M059J (cell line): ENCODE measurements around the gene TMEM255B. TPM values are rescaled to one million over a fixed set of nuclear protein-coding genes. Genes with fewer than 3 reads are reported as not detected.
A peak's percentile ranks its signal among the peaks of the same experiment; 100 is the strongest.
"Not testable (repeated sequence)": the region's sequence is repeated elsewhere in the genome, so short reads cannot be mapped to it uniquely, and the experiment has no call there.

ENCODE experiments used
- DNase-seq: peaks from one replicate; pipeline ENCODE4 v3.0.0-alpha.2; 2012; ENCODE audit warnings: low read depth
- total RNA-seq: library from RNA; depleted of rRNA; stranded (reverse); fragments of >200 nt; shearing (Covaris generic); gene quantifications from 2 replicates; pipeline ENCODE4 v1.2.3, GENCODE V29; 2014

The TMEM255B gene
- total RNA-seq, 1 experiment from 2014 or later, result 3.5 TPM

DNA sequence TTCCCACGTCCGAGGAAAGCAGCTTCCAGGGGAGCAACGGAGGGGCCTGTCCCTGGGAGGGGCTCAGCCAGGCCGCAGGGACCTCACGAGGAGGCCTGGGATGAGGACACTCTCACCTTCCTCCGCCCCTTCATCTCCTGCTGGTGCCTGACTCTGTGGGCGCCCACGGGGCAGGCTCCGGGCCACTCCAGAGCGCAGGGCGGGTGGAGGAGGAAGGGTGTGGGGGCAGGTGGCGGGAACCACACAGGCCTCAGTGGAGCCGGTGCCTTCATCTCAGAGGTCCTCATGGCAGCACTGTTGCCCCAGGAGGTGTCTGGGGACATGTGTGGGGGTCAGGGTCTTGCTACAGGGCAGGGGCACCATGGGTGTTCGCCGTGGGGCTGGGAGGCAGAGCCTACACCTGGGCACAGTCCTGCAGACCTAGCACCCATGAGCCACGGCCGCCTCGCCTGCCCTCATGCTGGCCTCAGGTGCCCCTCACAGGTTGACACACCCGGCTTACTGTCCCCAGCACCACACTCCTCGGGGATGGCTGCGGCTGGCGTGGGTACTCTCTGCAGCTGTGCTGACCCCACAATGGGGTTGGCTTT is 10.1 kb upstream of the TMEM255B start:
- no peak for DNase-seq

DNA sequence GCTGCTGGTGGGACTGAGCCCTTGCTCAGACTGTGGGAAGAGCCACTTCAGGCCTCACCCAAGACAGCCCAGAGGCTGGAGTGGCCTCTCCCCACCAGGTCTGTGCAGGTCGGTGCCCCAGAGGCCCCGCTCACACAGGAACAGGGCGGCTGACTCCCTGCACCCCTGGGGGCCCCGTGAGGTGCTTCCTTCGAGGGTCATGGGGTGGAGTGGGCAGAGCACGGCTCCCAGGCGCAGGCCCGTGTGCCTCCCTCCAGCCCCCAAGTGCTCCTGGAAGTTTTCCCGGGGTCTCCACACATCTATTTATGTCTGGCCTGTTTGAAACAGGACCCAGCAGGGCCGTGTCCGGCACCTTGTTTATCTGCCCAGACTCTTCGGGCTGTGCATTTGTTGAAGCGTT is 9.5 kb upstream of the TMEM255B start:
- no peak for DNase-seq

DNA sequence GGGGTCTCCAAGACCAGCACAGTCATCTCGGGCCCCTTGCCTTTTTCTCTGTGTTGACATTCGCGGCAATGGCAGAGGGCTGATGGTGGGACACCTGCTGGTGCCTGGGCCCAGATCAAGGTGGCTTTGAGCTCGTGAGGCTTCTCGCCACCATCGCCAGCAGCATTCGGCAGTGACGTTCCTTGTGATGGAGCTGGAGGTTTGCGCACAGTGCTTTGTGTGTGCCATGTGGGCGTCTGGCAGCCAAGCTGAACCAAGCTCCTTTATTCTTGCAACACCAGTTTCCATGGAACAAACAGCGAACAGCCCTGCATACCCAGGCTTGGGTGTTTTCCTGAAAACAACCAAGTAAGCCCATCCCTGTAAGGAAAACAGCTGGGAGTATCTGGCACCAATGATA is 9.1 kb upstream of the TMEM255B start:
- no peak for DNase-seq

DNA sequence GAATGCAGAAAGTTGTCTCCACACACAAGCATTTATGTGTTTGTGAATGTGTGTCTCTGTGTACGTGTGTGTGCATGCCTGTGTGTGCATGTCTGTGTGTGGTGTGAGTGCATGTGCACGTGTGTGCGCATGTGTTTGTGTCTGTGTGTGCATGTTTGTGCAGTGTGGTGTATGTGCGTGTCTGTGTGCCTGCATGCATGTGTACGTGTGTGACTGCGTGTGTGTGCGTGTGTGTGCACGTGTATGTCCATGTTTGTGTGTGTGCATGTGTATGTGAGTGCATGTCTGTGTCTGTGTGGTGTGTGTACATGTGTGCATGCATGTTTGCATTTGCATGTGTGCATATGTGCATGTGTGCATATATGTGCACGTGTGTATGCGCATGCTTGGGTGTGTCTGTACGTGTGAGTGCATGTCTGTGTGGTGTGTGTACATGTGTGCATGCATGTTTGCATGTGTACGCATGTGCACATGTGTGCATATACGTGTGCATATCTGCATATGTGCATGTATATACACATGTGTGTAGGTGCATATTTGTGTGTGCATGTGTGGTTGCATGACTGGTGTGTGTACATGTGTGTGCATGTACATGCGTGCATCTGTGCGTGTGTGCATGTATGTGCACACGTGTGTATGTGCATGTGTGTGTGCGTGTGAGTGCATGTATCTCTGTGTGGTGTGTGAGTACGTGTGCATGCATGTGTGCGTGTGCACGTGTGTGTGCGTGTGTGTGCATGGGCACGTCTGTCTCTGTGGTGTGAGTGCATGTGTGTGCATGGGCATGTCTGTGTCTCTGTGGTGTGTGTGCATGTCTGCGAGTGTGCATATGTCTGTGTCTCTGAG is 8.2 kb upstream of the TMEM255B start:
- no peak for DNase-seq

DNA sequence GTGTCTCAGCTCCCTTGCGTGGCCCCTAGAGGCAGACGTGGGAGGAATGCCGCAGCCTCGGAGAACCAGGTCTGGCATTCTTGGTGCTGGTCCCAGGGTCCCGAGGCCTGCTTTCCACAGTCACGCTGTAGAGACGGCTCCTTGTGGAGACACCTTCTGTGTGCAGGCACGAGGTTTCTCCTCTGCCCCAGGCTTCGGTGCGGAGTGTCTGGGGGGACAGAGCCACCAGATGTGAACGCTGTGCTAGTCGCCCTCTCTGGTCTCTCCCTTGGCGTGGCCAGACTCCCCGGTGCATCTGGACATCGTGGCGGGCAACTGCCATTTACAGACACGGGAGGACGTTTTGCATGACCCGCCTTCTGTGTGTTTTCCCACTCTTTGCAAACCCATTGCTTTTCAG is 7.5 kb upstream of the TMEM255B start:
- no peak for DNase-seq

DNA sequence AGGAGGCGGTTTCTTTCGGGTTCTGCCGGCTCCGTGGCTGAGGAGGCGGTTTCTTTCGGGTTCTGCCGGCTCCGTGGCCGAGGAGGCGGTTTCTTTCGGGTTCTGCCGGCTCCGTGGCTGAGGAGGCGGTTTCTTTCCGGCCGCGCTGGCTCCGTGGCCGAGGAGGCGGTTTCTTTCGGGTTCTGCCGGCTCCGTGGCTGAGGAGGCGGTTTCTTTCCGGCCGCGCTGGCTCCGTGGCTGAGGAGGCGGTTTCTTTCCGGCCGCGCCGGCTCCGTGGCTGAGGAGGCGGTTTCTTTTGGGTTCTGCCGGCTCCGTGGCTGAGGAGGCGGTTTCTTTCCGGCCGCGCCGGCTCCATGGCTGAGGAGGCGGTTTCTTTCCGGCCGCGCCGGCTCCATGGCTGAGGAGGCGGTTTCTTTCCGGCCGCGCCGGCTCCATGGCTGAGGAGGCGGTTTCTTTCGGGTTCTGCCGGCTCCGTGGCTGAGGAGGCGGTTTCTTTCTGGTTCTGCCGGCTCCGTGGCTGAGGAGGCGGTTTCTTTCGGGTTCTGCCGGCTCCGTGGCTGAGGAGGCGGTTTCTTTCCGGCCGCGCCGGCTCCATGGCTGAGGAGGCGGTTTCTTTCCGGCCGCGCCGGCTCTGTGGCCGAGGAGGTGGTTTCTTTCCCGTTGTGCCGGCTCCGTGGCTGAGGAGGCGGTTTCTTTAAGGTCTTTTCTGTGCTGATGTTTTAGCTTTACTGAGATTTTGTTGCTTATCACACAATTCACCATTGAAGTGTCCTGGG is 6.6 kb upstream of the TMEM255B start:
- DNase-seq, result not testable (repeated sequence)

DNA sequence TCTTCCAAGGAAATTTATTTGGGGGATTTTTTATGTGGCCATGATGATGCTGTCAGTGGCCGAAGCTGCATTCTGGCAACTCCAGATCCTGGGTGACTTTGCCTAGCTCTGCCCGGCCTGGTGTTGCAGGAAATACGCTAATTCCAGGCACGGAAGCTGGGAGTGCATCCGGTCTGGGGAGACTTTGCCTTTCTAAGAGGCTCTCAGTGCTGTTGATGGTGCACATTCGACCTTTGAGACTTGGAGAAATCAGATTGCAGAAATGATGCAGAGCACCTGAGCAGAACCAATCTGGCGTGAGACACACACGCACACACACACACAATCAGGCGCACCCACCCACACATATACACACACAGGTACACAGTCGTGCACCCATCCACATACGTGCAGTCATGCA is 5.9 kb upstream of the TMEM255B start:
- no peak for DNase-seq

DNA sequence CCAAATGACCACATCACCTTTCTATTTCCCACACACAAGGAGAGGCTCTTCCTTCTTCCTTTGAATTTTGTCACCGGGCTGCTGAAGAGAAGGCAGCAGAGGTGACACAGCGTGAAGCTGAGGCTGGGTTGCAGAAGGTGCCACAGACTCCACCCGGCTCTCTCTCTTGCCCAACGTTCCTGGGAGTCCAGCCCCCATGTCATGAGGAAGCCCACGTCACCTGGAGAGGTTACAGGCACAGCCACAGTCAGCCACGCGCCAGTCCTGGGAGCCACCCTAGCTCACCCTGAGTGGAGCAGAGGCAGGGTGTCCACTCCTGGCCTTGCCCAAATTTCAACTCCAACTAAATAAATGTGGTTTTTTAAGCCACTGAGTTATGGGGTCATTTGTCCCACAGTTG is 4.8 kb upstream of the TMEM255B start:
- DNase-seq, result no peak

DNA sequence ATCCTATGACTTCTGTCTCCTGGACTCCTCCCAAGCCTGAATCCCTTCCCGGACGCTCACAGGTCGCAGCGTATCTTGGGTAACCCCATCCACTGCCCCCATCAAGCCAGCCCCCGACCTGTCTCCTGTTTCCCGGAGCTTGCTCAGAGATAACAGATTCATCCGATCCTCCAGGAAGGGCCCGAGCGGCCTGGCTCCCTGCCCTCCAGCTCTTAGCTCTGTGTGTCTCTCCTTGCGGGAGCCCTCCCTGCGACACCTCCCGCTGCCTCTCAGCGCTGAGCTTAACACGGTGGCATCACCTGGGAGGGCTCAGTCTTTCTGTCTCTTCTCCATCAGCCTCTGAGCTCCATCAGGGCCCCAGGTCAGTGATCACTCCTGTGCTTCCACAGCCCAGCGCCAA is 4.3 kb upstream of the TMEM255B start:
- no peak for DNase-seq

DNA sequence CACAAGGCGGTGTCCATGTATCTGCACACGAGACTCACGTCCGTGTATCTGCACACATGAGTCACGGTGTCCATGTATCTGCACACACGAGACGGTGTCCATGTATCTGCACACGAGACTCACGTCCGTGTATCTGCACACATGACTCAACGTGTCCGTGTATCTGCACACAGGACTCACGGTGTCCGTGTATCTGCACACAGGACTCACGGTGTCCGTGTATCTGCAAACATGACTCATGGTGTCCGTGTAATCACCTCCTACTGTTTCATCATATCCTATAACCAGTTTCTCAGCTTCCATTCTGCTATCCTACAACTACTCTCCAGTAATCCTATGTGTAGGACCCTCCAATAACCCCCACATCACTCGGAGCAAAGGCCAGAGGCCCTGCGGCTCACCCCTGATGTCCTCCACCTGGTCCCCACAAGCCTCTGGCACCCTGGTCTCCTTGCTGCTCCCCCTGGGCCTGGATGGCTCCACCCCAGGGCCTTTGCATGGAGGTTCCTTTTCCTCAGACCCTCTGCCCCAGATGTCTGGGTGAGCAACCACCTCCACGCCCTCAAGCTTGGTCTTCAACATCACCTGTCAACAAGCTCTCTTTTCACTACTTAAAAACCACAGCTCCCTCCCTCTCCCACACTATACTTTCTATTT is 2.5 kb upstream of the TMEM255B start:
- no peak for DNase-seq

DNA sequence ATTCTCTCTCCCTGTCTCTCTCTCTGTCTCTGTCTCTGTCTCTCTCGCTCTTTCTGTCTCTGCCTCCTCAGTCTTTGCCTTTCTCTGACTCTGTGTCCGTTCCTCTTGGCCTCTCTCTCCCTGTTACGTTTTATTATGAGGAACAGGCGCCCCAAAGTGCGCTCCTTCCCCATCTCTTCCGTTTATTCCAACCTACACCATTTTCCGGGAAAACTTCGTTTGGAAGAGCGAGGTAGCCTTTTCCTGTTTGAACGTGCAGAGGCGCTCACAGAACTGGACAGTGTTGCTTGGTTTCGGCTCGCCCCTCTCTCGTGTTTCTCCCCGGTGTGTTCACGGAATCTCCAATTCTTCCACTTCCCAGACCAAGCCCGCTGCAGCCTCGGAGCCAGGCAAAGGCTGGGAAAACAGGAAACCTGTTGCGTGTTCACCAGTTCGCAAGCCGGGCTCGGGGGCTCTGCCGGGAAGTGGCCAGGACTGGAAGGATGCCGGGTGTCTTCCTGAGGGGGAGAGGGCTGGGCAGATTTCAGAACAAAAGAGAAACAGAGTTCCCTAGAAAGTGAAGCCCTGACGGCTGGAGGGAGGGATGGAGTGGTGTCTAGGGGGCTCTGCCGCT is 605 bp downstream of the TMEM255B start:
- peak; percentile 33 for DNase-seq

DNA sequence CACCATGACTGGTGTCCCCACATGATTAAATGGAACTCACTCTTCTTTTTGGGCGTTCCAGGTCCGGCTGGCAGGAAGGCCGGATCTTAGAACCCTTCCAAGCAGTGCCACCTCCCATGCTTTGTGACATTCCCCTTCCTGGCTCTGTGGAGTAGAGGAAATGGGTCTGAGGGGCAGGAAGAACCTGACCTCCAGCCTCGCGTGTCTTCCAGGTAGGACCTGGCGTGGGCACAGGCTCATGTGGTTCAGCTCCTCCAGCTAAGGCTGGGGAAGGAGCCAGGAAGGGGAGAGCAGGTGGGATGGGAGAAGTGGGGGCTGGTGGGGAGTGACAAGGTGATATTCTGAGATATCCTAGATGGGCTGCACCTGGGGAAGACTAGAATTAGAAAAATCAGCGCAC is 2.1 kb downstream of the TMEM255B start:
- no peak for DNase-seq

DNA sequence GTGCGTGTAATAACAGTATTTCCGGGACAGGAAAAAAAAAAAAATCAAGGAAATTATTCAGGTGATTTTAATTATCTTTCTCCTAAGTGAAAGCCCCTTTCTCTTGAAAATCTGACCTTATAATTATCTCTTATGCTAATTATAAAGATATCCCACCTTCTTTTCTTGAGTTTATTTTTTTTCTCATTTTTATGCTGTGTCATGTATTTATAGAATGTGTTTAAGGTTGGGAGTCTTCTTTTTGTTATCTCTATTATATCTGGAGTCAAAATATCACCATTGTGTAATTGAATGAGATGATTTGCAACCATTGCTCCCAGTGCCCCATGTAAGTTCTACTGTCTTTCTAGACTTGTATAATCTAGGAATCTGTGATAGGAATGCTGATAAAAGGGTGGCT is 3.0 kb downstream of the TMEM255B start:
- DNase-seq, result no peak

DNA sequence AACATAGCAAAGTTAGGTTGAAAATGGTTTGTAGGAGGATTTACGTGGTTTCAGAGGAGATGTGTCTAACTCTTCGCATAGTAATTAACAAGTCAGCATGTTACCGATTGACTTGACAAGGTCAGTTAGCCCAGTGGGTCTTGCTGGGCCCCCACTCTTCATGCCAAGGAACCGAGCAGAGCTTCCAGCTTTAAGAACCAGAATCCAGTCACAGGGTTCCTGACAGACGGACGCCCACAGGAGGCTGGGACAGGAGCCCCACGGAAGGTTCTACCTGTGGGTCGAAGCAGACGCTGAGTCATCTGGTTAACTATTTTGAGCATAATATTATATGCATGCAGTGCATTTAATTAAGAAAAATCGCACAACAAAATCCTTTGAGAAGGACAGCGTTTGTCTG is 3.5 kb downstream of the TMEM255B start:
- no peak for DNase-seq

DNA sequence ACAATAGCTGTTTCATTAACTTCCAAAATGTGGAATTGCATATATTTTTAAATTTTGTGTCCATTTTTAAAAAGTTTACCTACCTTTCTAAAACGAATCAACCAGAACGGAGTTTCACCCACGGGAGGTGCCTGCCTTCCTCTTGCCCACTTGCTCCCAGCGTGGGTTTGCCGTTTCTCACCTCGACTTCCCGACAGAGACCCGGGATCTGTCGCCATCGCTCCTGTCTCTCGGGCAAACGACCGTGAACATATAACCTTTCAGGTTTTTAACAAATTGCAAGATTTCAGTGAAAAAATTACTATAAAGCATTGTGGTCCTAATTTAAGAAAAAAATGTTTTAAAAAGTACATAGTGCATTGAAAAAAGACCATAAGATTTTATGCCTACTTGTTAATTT is 4.2 kb downstream of the TMEM255B start:
- DNase-seq, result no peak

DNA sequence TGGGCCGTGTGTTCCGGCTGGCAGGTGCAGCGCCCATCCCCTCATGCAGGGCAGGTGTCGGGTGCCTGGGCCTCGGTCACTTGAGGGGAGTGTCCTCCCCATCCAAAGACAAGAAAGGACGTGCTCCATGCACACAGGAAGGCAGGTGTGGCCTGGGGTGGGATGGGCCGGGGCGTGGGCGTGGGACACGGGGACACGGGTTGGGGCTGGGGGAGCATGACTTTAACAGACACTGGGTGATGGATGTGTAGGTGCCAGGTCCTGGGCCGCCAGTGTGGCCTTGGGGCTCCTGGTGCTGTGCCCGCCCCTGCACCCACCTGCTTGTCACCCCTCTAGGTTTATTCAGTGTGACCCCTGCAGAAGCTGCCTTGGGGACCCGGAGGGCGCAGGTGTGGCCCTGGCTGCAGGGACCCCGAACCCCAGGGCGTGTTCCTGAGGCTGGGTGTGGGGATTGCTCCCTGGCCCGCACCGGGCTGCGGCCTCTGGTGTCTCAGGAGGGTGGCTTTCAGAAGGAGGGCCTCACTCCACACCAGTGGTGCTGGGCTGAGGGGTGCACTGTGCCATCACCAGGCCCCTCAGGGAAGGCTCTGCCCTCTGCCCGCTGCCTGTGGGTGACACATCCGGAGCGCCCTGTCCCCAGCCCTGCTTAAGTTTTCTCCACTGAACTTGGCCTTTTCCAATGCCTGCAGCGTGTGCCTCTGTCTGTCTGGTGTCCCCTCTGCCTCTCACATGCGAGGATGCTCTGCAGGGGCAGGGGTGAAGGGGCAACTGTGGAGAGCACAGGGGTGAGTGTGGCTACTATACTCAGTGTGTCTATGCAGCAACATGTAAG is 5.2 kb downstream of the TMEM255B start:
- DNase-seq, result no peak

DNA sequence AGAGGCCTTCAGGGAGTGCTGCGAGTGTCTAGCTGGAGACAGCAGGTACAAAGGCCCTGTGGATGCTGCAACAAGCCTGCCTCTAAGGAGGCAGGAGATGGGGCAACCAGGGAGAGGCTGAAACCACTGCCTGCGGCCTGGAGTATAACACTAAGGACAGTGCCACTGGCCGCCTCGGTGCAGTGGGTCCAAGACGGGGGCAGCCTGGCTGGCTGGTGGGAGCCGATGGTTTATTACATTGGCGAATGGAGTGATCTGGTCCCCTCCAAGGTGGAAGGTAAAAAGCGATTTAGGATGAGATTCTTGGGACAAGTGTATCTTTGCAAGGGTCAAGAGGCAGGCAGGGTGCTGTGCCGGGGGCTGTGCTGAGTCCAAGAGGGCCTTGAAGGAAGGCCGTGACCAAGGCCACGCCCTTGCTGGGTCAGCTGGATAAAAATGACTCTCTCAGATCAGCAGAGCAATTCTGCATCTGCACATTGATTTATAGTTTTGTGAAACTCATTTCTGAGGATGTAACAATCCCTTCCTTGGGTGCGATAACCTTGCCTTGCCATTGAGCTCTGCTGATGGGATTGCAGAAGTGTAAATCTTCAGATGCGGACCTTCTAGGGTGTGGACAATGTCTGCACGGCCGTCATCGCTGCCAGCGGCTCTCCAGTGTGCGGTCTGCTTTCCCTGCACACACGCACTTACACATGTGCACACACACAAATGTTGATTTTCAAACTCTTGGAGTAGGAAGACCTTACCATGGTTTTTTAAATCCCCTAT is 6.0 kb downstream of the TMEM255B start:
- DNase-seq, result no peak

DNA sequence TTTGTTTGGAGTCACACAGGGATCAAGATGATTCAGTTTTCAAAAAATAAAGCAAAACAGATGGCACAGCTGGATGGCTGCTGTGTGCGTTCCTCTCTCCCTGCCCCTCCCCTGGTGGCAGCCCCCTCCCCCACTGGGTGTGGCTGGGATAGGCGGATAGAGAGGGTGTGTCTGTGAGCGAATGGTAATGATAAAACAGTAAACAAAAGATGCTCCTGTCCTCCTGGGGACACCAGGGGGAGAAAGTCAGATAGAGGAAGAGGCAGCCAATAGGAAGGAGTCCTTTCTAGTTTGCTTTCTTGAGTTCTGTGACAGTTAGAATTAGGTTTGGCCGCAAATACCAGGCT is 6.5 kb downstream of the TMEM255B start:
- DNase-seq, result no peak

DNA sequence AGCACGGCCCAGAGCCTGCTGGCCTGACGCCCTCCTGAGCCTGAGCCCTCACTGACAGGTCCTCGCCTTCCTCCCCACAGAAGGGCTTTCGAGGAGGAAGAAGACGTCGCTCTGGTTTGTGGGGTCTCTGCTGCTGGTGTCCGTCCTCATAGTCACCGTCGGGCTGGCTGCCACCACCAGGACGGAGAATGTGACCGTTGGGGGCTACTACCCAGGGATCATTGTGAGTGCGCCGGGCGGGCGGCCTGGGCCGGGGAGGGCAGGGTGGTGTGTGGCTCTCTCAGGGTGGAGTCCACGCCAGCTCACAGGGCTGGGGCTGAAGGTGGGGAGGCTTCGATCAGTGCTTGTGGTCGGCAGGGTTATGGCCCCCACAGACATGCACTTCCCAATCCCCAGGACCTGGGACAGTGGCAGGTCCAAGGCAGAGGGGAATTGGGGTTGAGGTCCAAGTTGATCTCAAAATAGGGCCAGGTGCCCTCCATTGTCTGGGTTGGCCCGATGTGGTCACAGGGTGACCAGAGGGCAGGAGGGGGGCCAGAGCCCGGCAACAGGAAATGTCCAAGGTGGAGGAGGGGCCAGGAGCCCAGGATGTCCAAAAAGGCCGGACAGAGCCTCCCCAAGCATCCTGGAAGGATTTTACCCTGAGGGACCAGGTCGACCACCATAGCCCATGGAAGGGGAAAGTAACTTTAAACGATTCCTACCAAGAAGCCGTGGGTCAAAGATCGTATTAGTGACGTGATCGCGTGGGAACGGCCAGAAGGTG is 7.2 kb downstream of the TMEM255B start:
- no peak for DNase-seq

DNA sequence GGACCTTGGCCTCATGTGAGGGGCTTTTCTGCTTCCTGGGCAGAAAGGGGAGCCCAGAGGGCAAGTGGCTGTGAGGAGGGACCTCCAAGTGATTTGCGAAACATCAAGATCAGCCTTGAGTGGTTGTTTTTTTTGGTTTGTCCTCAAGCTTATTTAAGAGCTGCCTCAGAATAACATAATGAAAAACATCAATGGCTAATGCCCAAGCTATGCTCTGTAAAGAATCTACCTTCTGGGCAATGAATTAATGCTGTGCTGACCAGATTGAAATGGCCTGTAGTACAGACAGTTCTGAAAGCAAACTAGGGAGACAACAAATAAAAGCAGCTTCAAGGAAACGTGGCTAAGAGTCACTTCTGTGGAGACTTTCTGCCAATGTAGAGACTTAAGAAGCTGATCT is 8.3 kb downstream of the TMEM255B start:
- DNase-seq, result no peak
